ENCODE results near the gene ASB13.

Gene ASB13

GRCh38 chr10:5640501-5640900, 25.9 kb downstream of the ASB13 start:
- FAIRE-seq: no peak
- DNase-seq (ENCODE audit: insufficient read length, low spot score): no peak
- no peak for TF ChIP-seq CTCF (IDR thresholded peaks at IDR 0.05; ENCODE audit: insufficient read depth, missing control alignments)

- TF ChIP-seq CTCF (IDR thresholded peaks at IDR 0.05; ENCODE audit: insufficient read depth, missing control alignments): no peak
- FAIRE-seq (no peak), DNase-seq (ENCODE audit: insufficient read length, low spot score) (no peak)
These were observed 26.4 kb downstream of the ASB13 start for GRCh38 chr10:5640036-5640435.

- no peak for DNase-seq (ENCODE audit: insufficient read length, low spot score)
- no peak for TF ChIP-seq CTCF (IDR thresholded peaks at IDR 0.05; ENCODE audit: insufficient read depth, missing control alignments)
- FAIRE-seq: no peak
These were observed 27.3 kb downstream of the ASB13 start for GRCh38 chr10:5639066-5639465.

GRCh38 chr10:5638494-5638893, 27.9 kb downstream of the ASB13 start:
- DNase-seq (ENCODE audit: insufficient read length, low spot score) (no peak), FAIRE-seq (no peak)
- TF ChIP-seq CTCF (IDR thresholded peaks at IDR 0.05; ENCODE audit: insufficient read depth, missing control alignments): no peak

- no peak for FAIRE-seq
- DNase-seq (ENCODE audit: insufficient read length, low spot score): no peak
- TF ChIP-seq CTCF (IDR thresholded peaks at IDR 0.05; ENCODE audit: insufficient read depth, missing control alignments): no peak
These were observed 31.5 kb downstream of the ASB13 start for GRCh38 chr10:5634918-5635317.

GRCh38 chr10:5633166-5633749, 33.1 kb downstream of the ASB13 start:
- FAIRE-seq (no peak), DNase-seq (ENCODE audit: insufficient read length, low spot score) (no peak)
- no peak for TF ChIP-seq CTCF (IDR thresholded peaks at IDR 0.05; ENCODE audit: insufficient read depth, missing control alignments)

- no peak for FAIRE-seq
- no peak for DNase-seq (ENCODE audit: insufficient read length, low spot score)
- TF ChIP-seq CTCF (IDR thresholded peaks at IDR 0.05; ENCODE audit: insufficient read depth, missing control alignments): no peak
These were observed 33.9 kb downstream of the ASB13 start for GRCh38 chr10:5632446-5632845.

Data from D721Med (cell line).